ENCODE data around the gene TIFAB.
"Not testable (repeated sequence)": the region's sequence is repeated elsewhere in the genome, so short reads cannot be mapped to it uniquely, and the experiment has no call there.

The TIFAB gene, protein sequence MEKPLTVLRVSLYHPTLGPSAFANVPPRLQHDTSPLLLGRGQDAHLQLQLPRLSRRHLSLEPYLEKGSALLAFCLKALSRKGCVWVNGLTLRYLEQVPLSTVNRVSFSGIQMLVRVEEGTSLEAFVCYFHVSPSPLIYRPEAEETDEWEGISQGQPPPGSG

GRCh38 chr5:135452321-135453030 is at the start of gene TIFAB:
Gene TIFAB (minus strand): TSS chr5:135452351. CDS start chr5:135449939, 2,412 bp downstream.
- no peak for DNase-seq

DNA sequence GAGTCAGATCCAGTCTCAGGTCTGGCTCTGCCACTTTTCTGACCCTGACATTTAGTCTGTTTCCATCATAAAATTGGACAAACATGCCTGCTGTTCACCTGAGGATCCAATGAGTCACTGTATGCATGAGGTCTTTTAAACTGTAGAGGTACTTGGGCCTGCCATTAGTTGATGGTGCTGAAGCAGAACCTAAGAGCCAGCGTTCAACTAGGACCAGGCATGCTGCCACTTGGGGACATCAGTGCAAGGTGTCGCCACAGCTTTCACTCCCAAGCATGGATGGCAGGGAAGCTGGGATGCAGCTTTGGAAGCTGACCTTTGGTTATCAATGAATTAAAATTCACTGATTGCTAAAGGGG is 46.5 kb upstream of the TIFAB start:
- DNase-seq = no peak

- DNase-seq = no peak
Observed at GRCh38 chr5:135497971-135498636, 46.0 kb upstream of the TIFAB start.

DNA sequence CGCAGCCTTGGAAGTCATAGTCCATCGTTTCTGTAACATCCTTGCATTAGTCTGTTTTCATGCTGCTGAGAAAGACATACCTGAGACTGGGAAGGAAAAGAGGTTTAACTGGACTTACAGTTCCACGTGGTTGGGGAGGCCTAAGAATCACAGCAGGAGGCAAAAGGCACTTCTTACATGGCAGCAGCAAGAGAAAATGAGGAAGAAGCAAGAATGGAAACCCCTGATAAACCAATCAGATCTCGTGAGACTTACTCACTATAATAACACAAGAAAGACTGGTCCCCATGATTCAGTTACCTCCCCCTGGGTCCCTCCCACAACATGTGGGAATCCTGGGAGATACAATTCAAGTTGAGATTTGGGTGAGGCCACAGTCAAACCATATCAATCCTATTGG is 43.4 kb upstream of the TIFAB start:
- DNase-seq = not testable (repeated sequence)

DNA sequence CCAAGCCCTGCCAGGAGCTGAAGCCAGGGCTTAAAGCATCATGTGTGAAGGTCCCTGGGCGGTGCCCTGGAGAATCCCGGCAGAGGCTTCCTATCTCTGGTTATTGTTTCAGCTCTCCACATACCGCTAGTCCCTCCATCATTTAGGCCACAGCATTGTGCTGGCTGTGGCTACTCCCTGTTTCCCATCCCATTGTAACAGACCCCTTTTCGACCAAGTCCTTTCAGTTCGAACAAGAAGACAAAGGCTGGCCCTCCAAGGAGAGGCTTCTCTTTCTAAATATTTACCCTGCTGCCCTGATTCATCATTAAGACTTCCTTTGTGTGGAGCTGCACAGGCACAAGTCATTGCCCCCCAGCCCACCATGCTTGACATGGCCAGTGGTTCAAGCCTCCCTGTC is 42.0 kb upstream of the TIFAB start:
- no peak for DNase-seq

GRCh38 chr5:135493406-135494180 is 41.4 kb upstream of the TIFAB start:
- no peak for DNase-seq

- DNase-seq = no peak
Observed at GRCh38 chr5:135492319-135492626, 40.1 kb upstream of the TIFAB start.

DNA sequence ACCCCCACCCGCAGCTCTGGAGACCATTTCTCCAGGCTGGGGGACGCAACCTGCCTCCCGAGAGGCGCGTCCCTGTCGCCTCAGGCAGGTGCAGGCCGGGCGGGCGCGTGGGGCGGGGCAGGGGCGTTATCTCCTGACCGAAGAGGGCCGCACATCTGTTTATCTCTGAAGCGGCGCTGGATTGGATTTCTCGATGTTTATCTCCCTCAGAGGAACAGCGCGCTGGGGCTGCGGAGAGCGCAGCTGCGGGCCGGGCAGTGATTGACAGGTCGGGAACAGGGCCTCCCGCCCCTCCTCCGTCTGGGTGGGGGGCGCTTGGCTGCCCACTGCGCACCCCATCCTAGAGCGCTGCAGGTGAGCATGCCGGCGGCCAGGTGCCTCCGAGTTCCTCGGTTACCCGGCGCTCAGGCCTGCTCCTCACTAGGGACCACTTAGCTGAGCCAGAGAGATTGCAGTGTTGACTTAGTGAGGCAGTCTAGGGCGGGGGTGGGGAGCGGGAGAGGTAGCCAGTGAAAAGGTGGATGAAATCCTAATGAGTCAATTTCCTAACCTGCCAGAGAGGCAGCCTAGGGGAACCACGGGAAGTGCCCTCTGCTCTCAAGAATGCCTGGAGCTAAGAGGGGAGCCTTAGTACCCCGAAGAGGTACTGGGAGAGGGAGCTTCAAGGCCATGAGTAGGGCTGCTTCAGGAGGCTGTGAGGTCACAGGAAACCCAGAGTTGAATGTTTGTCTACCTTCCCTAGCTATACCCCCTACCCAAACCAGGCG is 39.6 kb upstream of the TIFAB start:
- peak; percentile 42 to 81 for DNase-seq

DNA sequence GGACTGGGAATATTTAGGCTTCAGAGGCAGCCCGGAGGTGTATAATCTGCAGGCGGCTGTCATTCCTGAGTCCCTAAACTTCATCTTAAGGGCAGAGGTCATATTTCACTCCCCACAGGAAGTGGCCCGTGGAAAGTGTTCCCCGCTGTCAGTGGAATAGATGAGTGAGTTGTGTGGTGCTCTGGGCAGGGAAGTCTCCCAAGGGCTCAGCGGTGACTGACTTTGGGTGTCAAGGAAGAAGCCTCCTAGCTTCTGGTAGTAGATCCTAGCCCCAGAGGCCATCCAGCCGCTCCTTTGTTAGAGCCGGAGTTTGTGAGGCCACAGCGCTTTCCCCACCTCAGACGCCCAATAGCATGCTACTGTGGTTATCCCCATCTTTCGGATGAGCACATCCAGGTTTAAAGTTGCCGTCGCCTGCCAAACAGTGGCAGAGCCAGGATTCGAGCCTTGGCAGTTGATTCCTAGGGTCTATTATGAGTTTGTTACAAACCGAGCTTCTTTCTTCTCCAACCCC is 38.9 kb upstream of the TIFAB start:
- no peak for DNase-seq

DNA sequence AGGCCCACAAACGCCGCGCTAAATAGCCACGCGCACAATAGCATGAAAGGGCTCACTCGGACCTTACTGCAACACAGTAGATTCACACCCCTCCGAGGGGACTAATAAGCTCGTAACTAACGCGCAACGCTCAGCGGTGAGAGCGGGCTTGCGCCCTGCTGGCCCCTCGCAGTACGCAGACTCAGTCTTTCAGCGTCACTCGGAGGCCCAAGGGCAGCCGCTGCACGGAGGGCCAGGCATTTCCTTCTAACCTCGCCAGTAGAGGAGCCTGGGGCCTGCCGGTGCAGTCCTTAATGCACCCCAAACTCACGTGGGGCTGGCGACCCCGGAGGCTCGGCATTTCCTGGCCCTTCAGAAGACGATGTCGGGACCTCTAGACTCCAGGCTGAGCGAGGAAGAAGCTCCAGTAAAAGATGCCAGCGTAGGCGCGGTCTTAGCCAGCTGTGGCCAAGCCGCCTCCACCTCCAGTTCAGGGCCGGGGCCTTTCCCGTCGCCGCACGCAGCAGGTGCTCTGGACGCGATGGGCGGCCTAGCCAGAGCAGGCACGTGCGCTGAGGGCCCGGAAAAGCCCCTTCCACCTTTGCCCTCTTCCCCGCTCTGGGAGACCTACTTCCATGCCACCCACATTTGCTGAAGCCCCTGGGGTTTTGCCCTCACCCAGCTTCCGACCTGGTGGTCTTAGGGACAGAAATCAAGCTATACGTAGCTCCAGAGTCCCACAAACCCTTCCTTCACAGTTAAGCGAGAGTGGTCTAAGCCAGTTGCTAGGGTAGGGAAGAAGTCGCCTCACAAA is 38.3 kb upstream of the TIFAB start:
- peak in 1 of 2 experiments; percentile 36 for DNase-seq

GRCh38 chr5:135489466-135490244 is 37.5 kb upstream of the TIFAB start:
- peak; percentile 71 to 89 for DNase-seq

- peak; percentile 60 to 78 for DNase-seq
Observed at GRCh38 chr5:135488727-135489465, 36.7 kb upstream of the TIFAB start.

DNA sequence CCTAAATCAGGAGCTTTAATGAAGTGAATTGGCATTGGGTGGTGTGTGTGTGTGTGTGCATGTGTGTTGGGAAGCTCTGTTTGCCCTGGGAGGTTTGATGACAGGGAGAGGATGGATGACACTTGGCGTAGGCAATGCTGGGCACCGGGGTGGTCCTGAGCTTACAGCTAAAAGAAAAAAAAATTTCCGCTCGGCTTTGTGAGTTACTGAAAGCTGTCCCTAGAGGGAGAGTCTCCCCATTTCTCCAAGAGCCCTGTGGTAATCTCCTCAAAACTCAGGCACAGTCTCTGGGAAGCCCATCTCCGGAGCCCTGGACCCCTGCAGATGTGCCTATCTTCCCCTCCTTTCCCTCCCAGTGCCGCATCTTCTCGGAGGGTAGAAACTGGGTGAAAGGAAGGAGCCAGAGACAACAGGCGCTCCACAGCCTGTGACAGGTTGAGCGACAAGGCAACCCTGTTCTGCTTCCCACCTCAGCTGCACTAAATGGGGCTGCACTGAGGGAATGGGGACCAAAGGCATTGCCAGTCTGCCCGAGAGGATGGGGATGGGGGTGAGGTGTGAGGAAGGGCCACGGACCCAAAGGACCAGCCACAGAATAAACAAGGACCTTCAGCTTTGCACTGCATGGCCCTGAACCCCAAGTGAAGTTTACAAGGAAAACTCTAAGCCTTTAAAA is 35.8 kb upstream of the TIFAB start:
- no peak for DNase-seq

- DNase-seq = no peak
Observed at GRCh38 chr5:135487037-135487395, 34.9 kb upstream of the TIFAB start.

GRCh38 chr5:135486131-135487036 is 34.2 kb upstream of the TIFAB start:
- DNase-seq = no peak

GRCh38 chr5:135484674-135485086 is 32.5 kb upstream of the TIFAB start:
- DNase-seq = no peak

GRCh38 chr5:135483254-135483653 is 31.1 kb upstream of the TIFAB start:
- DNase-seq = no peak

DNA sequence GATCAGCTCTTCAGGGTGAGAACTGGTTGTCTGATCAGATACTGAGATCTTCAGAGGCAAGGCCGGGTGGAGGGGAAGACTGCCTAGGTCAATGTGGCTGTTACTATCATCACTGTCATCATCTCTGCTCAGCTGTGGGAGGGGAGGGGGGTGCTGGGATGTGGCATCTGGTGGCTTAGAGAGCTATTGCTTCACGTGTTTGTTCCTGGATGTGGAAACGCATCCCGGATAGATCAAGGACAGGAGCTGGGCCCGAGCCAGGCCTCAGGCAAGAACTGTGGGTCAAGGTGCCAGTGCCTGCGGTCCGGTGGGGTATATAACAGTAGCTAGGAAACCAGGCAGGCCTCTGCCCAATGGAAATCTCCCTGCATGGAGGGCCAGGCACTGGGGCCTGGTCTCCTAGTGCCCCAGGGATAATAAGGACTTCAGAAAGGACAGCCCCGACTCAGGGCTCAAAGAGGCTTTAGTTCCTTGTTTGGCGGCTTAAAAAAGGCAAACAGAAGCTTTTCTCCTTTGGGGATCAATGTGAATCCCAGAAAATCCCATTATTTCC is 30.3 kb upstream of the TIFAB start:
- DNase-seq = no peak
